GM12878 (cell line): ENCODE results near the gene LNPK. TPM values are rescaled to one million over a fixed set of nuclear protein-coding genes. Genes with fewer than 3 reads are reported as not detected.
A peak's percentile ranks its signal among the peaks of the same experiment; 100 is the strongest.

ENCODE experiments used
- ATF7 ChIP-seq: fragments of 450-650 bp; IDR thresholded peaks from 2 replicates; pipeline ENCODE4 v1.6.1; 2016; ENCODE audit warnings: low read depth, mild to moderate bottlenecking
- BACH1 ChIP-seq: fragments of 450-650 bp; IDR thresholded peaks from 2 replicates; pipeline ENCODE4 v1.6.1; 2017; ENCODE audit warnings: mild to moderate bottlenecking, borderline replicate concordance
- CHD1 ChIP-seq: IDR thresholded peaks from 2 replicates; pipeline ENCODE4 v1.6.1; 2012; ENCODE audit warnings: low read depth, low read length, improper control_type of control experiment
- CHD2 ChIP-seq: IDR thresholded peaks from 2 replicates; pipeline ENCODE4 v1.6.1; 2011; ENCODE audit warnings: low read depth, low read length, improper control_type of control experiment, borderline replicate concordance
- FOS ChIP-seq: IDR thresholded peaks from 3 replicates; pipeline ENCODE4 v1.6.1; 2011; ENCODE audit warnings: borderline replicate concordance; ENCODE audit not compliant: insufficient read length; ENCODE audit errors: extremely low read depth
- HDGF ChIP-seq: fragments of 450-650 bp; IDR thresholded peaks from 2 replicates; pipeline ENCODE4 v1.6.1; 2016; ENCODE audit warnings: antibody characterized with exemption
- IKZF1 ChIP-seq: fragments of 450-650 bp; conservative IDR thresholded peaks from 2 replicates; pipeline ENCODE4 v1.6.1; 2017; ENCODE audit warnings: antibody characterized with exemption, mild to moderate bottlenecking
- MYB ChIP-seq: fragments of 150-350 bp; IDR thresholded peaks from 2 replicates; pipeline ENCODE4 v1.6.1; 2014; ENCODE audit warnings: mild to moderate bottlenecking, low read depth, low read length, borderline replicate concordance
- NR2F1 ChIP-seq: fragments of 450-650 bp; conservative IDR thresholded peaks from 2 replicates; pipeline ENCODE4 v1.6.1; 2017; ENCODE audit warnings: mild to moderate bottlenecking
- RAD51 ChIP-seq: fragments of 450-650 bp; IDR thresholded peaks from 2 replicates; pipeline ENCODE4 v1.6.1; 2016; ENCODE audit warnings: moderate library complexity, mild to moderate bottlenecking, inconsistent platforms
- RBBP5 ChIP-seq: fragments of 200-600 bp; sonication (generic); conservative IDR thresholded peaks from 2 replicates; pipeline ENCODE4 v1.6.1; 2016
- RUNX3 ChIP-seq: IDR thresholded peaks from 2 replicates; pipeline ENCODE4 v1.6.1; 2012; ENCODE audit warnings: low read length, inconsistent platforms
- SMAD5 ChIP-seq: IDR thresholded peaks from 2 replicates; pipeline ENCODE4 v1.6.1; 2016; ENCODE audit warnings: antibody characterized with exemption, low read depth
- SPI1 ChIP-seq: IDR thresholded peaks from 2 replicates; pipeline ENCODE4 v1.6.1; 2011; ENCODE audit warnings: low read depth, mild to moderate bottlenecking, low read length, moderate library complexity, borderline replicate concordance; ENCODE audit not compliant: insufficient read depth
- ZNF207 ChIP-seq: fragments of 450-650 bp; IDR thresholded peaks from 2 replicates; pipeline ENCODE4 v1.6.1; 2014; ENCODE audit warnings: antibody characterized with exemption, mild to moderate bottlenecking, borderline replicate concordance
- ZNF24 ChIP-seq: fragments of 450-650 bp; IDR thresholded peaks from 2 replicates; pipeline ENCODE4 v1.6.1; 2017; ENCODE audit warnings: antibody characterized with exemption, mild to moderate bottlenecking
- polyA plus RNA-seq, 11 experiments: library from polyadenylated mRNA; depleted of rRNA in 4 of 11; unstranded in 6 of 11; stranded (reverse) in 5 of 11; fragments of >200 nt; fragmentation: Nextera tagmentation in 4 of 11; fragmentation: Illumina TruSeq in 1 of 11; extraction: Ambion mirVana in 4 of 11; extraction: Trizol in 1 of 11; gene quantifications; 1 replicate in 1 of 11; 2 replicates in 10 of 11; pipeline versions ENCODE4 v1.2.1 to v1.2.3, GENCODE V29; 2011 to 2016; ENCODE audit warnings: inconsistent platforms in 2 of 11, missing spikeins in 2 of 11, low read depth in 1 of 11
- total RNA-seq, 4 experiments: library from RNA; depleted of rRNA in 3 of 4; stranded (reverse); fragments of >200 nt in 3 of 4; fragmentation: Illumina TruSeq in 1 of 4; extraction: Trizol in 1 of 4; gene quantifications; 2 replicates each; pipeline versions ENCODE4 v1.2.1 to v1.2.3, GENCODE V29; 2013 to 2021
- TF ChIP-seq, protein P1 (sequence below): fragments of 450-650 bp; IDR thresholded peaks from 2 replicates; pipeline ENCODE4 v1.6.1; 2017; ENCODE audit warnings: mild to moderate bottlenecking, moderate library complexity
- TF ChIP-seq, protein P2 (sequence below): IDR thresholded peaks from 2 replicates; pipeline ENCODE4 v1.6.1; 2012; ENCODE audit warnings: low read depth, low read length, improper control_type of control experiment
- TF ChIP-seq, protein P3 (sequence below): fragments of 450-650 bp; IDR thresholded peaks from 2 replicates; pipeline ENCODE4 v1.6.1; 2017; ENCODE audit warnings: mild to moderate bottlenecking, moderate library complexity
- TF ChIP-seq, protein P4 (sequence below): IDR thresholded peaks from 2 replicates; pipeline ENCODE4 v1.6.1; 2011; ENCODE audit warnings: low read depth, mild to moderate bottlenecking, low read length, moderate library complexity, borderline replicate concordance; ENCODE audit errors: extremely low read depth

Gene LNPK
- total and polyA plus RNA-seq, 10 of the 15 experiments (the other 5 are each of a cell fraction or from before 2014, with no cell fraction given), result 3.2 to 30.0 (median 15.6) TPM

DNA sequence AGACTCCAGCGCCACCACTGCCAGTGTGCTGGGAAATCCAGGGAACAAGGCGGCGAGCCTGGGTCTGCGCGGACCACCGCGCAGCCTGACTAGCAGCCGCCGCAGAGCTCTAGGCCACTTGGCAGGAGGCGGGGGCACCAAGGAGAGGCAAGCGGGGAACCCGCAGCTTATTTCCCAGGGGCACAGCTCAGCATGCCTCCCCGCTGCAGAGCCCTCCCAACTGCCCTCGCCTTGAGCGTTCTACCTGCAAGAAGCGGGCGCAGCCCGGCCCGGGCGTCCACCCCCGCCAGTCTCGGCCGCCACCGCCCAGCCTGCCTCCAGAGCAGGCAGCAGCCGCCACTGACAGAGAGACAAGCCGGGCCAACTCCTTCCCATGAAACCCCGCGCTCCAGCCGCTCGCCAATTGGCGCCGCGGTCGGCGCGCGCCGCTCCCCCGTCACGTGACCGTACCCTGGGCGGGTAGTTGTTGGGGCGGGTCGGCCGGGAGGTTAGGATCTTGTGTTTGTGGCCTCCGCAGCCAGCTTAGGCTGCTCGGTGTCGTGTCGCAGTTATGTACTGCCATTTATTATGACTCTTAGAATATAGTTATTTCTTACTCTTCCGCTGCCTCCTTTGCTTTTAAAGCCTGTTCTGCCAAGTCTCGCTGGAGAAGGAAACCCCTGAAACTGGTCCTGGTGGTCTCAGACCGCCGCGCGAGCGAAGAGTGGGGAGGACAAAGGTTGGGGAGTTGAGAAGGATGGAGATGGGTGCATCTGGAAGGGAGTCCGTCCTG is at the start of gene LNPK (continued):
- TF ChIP-seq, protein P1, sequence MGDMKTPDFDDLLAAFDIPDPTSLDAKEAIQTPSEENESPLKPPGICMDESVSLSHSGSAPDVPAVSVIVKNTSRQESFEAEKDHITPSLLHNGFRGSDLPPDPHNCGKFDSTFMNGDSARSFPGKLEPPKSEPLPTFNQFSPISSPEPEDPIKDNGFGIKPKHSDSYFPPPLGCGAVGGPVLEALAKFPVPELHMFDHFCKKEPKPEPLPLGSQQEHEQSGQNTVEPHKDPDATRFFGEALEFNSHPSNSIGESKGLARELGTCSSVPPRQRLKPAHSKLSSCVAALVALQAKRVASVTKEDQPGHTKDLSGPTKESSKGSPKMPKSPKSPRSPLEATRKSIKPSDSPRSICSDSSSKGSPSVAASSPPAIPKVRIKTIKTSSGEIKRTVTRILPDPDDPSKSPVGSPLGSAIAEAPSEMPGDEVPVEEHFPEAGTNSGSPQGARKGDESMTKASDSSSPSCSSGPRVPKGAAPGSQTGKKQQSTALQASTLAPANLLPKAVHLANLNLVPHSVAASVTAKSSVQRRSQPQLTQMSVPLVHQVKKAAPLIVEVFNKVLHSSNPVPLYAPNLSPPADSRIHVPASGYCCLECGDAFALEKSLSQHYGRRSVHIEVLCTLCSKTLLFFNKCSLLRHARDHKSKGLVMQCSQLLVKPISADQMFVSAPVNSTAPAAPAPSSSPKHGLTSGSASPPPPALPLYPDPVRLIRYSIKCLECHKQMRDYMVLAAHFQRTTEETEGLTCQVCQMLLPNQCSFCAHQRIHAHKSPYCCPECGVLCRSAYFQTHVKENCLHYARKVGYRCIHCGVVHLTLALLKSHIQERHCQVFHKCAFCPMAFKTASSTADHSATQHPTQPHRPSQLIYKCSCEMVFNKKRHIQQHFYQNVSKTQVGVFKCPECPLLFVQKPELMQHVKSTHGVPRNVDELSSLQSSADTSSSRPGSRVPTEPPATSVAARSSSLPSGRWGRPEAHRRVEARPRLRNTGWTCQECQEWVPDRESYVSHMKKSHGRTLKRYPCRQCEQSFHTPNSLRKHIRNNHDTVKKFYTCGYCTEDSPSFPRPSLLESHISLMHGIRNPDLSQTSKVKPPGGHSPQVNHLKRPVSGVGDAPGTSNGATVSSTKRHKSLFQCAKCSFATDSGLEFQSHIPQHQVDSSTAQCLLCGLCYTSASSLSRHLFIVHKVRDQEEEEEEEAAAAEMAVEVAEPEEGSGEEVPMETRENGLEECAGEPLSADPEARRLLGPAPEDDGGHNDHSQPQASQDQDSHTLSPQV, result no peak
- TF ChIP-seq, protein P2, sequence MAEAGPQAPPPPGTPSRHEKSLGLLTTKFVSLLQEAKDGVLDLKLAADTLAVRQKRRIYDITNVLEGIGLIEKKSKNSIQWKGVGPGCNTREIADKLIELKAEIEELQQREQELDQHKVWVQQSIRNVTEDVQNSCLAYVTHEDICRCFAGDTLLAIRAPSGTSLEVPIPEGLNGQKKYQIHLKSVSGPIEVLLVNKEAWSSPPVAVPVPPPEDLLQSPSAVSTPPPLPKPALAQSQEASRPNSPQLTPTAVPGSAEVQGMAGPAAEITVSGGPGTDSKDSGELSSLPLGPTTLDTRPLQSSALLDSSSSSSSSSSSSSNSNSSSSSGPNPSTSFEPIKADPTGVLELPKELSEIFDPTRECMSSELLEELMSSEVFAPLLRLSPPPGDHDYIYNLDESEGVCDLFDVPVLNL, result peak; percentile 75
- TF ChIP-seq CHD1 (no peak), HDGF (no peak), RAD51 (peak; percentile 98), MYB (no peak), RUNX3 (peak; percentile 52), BACH1 (peak; percentile 48; the same call in 1 of the 2 replicates), RBBP5 (no peak), ATF7 (no peak), IKZF1 (peak; percentile 52; the same call in 1 of the 2 replicates), ZNF207 (0 out of 2 replicates have a peak, but pooled peaks have one; percentile 31), SPI1 (no peak), NR2F1 (0 out of 2 replicates have a peak, but pooled peaks have one; percentile 55), ZNF24 (no peak), FOS (no peak), SMAD5 (0 out of 2 replicates have a peak, but pooled peaks have one; percentile 39), CHD2 (0 out of 2 replicates have a peak, but pooled peaks have one; percentile 24)
- TF ChIP-seq, protein P3, sequence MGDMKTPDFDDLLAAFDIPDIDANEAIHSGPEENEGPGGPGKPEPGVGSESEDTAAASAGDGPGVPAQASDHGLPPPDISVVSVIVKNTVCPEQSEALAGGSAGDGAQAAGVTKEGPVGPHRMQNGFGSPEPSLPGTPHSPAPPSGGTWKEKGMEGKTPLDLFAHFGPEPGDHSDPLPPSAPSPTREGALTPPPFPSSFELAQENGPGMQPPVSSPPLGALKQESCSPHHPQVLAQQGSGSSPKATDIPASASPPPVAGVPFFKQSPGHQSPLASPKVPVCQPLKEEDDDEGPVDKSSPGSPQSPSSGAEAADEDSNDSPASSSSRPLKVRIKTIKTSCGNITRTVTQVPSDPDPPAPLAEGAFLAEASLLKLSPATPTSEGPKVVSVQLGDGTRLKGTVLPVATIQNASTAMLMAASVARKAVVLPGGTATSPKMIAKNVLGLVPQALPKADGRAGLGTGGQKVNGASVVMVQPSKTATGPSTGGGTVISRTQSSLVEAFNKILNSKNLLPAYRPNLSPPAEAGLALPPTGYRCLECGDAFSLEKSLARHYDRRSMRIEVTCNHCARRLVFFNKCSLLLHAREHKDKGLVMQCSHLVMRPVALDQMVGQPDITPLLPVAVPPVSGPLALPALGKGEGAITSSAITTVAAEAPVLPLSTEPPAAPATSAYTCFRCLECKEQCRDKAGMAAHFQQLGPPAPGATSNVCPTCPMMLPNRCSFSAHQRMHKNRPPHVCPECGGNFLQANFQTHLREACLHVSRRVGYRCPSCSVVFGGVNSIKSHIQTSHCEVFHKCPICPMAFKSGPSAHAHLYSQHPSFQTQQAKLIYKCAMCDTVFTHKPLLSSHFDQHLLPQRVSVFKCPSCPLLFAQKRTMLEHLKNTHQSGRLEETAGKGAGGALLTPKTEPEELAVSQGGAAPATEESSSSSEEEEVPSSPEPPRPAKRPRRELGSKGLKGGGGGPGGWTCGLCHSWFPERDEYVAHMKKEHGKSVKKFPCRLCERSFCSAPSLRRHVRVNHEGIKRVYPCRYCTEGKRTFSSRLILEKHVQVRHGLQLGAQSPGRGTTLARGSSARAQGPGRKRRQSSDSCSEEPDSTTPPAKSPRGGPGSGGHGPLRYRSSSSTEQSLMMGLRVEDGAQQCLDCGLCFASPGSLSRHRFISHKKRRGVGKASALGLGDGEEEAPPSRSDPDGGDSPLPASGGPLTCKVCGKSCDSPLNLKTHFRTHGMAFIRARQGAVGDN, result 0 out of 2 replicates have a peak, but pooled peaks have one; percentile 53
- TF ChIP-seq, protein P4, sequence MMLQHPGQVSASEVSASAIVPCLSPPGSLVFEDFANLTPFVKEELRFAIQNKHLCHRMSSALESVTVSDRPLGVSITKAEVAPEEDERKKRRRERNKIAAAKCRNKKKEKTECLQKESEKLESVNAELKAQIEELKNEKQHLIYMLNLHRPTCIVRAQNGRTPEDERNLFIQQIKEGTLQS, result peak; percentile 81; the same call in 1 of the 2 replicates
